Measurements from ENCODE around the gene NAGPA.

Gene NAGPA

GRCh38 chr16:5001571-5001970, 32.2 kb downstream of the NAGPA start:
- DNase-seq: no peak

GRCh38 chr16:5000573-5001001, 33.1 kb downstream of the NAGPA start:
- no peak for DNase-seq

DNA sequence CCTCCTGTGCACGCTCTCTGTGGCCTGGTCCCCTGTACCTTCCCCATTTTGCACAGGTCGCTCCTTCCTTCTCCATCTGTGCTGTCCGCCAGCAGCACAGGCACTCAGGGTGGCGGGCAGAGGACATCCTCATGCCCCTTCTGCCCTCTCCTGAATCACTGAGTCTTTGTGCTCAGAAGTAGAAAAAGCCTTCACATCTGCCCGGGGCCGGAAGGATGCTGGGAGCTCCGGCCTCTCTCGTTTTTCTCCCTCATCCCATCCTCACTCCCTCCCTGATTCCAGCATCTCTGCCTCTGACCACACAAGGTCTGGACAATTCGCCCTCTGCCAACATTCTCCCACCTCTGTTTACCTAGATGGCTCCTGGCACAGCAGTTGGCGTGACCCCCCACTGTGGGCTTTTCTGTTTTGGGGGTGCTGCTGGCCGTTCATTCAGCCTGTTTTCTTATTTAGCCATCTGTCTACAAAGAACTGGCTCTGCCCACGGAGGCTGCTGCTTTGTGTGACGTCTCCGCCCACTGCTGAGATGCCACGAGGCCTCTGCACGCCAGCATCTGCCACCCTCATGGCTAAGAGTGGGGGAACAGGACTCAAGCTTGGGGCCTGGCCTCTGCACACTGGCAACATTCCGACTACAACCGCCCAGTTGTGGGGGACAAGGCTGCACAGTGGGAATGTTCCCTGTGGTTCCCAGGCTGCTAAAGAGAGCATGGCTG, 38.9 kb downstream of the NAGPA start:
- DNase-seq: no peak

DNA sequence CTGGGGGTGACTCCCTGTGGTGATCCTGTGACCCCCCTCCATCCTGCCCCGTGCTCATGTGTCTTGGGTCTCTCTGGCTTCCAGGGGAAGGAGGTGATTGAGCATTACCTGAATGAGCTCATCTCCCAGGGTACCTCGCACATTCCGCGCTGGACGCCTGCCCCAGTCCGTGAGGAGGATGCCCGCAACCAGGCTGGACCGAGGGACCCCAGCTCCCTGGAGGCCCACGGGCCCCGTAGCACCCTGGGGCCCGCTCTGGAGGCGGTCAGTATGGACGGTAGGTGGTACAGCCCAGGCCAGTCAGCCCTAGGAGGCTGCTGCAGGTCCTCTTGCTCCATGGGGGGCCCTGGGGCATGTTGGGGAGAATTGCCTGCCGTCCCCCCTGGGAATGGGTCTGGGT, 42.0 kb downstream of the NAGPA start:
- no peak for DNase-seq

- DNase-seq: no peak
These were observed 43.3 kb downstream of the NAGPA start for GRCh38 chr16:4990415-4990814.

GRCh38 chr16:4989391-4990006, 44.2 kb downstream of the NAGPA start:
- no peak for DNase-seq

DNA sequence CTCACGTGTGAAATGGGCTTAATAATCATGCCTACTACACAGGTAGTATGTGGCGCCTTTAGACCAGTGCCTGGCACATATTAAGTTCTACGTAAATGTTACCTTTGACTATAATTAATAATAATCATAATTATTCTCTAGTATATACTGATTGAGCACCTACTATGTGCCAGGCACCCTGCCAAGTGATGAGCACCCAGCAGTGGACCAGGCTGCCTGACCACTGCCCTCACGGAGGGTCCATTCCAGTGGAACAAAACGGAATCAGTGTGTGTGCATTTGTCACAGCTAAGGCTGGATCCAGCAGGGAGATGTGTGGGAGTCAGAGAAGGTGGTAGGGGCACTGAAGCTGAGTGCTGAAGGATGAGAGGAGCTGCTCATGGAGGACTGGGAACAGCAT, 45.1 kb downstream of the NAGPA start:
- no peak for DNase-seq

GRCh38 chr16:4987580-4988374, 46.0 kb downstream of the NAGPA start:
- DNase-seq: no peak

GRCh38 chr16:4987250-4987579, 46.5 kb downstream of the NAGPA start:
- no peak for DNase-seq

DNA sequence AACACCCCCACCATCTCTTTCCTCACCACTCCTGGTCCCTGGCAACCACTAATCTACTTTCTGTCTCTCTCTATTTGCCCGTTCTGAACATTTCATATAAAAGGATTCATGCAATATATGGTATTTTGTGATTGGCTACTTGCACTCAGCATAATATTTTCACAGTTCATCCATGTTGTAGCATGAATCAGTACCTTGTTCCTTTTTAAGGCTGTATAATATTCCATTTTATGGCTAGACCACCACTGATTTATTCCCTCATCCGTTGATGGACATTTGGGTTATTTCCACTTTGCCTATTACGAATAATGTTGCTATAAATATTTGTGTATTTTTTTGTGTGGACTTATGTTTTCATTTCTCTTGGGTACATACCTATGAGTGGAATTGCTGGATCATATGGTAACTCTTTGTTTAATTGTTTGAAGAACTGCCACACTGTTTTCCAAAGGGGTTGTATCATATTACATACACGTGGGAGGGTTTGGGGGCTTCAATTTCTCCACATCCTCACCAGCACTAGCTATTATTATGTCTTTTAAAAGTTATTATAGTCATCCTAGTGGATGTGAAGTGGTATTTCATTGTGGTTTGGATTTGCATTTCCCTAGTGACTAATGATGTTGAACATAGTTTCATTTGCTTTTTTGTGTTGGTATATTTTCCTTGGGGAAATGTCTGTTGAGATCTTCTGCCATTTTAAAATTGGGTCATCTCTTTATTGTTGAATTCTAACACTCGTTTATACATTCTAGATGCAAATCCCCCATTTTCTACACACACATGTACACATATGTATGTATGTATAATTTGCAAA, 49.4 kb downstream of the NAGPA start:
- no peak for DNase-seq

GRCh38 chr16:4982056-4982867, 51.5 kb downstream of the NAGPA start:
- no peak for DNase-seq

DNA sequence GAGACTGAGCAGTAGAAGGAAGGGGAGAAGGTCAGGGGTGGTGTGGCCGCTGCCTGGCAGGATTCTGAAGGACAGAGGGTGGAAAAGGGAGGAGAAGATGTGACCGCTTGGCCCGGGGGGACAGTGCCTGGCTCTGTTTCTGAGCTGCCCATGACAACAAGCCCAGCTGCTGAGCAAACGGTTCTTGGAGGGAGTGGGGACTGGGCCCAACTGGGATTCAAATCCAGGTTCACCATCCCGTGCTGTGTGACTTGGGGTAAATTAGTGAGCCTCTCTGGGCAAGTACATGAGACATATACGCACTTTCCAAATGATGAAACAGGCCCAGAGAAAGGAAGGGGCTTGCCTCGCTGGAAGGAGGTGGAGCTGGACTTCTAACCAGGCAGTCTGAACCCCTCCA, 52.3 kb downstream of the NAGPA start:
- DNase-seq: no peak

DNA sequence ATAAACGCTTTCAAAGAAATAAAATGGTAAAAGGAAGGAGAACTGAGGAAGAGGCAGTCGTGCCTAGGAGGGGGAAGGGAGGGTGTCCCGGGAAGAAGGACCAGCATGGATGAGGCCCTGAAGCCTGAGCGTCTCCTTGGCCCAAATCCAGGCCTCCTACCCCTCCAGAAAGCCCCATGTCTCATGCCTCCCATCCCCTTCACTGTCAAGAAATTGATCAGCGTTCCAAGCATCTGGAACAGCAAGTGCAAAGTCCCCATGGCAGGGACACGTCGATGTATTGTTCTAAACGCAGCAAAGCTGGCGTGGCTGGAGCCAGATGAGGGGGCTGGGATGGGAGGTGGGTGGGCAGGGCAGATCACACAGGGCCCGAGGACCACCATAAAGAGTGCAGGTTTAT, 53.0 kb downstream of the NAGPA start:
- DNase-seq: no peak

DNA sequence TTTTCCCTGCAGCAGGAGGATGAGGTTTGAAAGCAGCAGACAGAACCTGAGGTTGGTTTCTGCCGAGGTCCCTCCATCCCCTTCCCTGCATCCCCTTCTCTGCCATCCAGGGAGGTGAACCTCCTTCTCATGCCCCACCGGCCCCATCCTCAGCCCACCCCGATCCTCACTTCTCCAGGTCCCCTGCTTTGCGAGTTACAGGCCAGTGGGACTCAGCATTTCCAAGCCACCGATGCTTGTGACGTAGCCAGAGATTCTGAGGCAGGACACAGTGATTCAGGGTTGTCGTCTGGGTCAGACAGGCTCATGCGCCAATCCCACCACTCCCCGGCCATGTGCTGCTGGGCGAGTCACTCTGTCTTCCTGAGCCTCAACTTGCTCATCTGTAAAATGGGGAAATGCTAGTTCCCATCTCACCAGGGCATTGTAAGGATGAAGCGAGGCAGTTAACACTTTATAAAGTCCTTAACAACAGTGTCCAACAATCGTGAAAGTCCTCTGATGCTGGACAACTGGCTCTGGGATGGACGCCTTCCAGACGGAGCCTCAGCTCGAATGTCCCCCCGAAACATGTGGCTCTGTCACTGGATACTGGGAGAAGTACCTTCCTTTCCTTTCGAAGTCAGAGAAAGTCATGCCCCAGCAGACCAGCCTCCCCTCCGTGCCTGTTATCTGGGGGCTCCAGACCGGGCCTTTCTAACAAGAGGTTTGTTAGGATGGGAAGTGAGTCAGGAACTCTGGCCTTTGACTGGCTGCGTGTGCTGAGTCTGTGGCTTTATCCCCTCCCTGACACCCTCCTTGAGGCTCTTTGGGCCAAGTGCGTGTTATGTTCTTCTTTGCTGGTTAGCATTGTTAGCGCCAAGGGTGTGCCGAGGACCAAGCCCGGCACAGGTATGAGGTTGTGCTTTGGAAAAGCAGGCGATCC, 53.7 kb downstream of the NAGPA start:
- DNase-seq: no peak

GRCh38 chr16:4979164-4979563, 54.6 kb downstream of the NAGPA start:
- DNase-seq: no peak

GRCh38 chr16:4976611-4977145, 57.1 kb downstream of the NAGPA start:
- no peak for DNase-seq

- no peak for DNase-seq
These were observed 57.7 kb downstream of the NAGPA start for GRCh38 chr16:4976079-4976478.

Measured in cerebellar nuclear complex (tissue), 1 donor.